Retinal pigment epithelial cell (primary cell): Measurements from ENCODE around the gene KRTAP5-3.
A peak's percentile ranks its signal among the peaks of the same experiment; 100 is the strongest.

Source experiments
- DNase-seq: peaks from one replicate; pipeline ENCODE4 v3.0.0-alpha.2; 2010; ENCODE audit warnings: low read depth
- H3K4me3 ChIP-seq: 2 replicates; pipeline ENCODE4 v1.5.1; 2011; ENCODE audit warnings: mild to moderate bottlenecking, low read length, control low read depth, moderate library complexity
- CTCF ChIP-seq: conservative IDR thresholded peaks from 2 replicates; pipeline ENCODE4 v1.5.1; 2011; ENCODE audit warnings: low read depth, low read length, control low read depth, inconsistent platforms

Gene KRTAP5-3

DNA sequence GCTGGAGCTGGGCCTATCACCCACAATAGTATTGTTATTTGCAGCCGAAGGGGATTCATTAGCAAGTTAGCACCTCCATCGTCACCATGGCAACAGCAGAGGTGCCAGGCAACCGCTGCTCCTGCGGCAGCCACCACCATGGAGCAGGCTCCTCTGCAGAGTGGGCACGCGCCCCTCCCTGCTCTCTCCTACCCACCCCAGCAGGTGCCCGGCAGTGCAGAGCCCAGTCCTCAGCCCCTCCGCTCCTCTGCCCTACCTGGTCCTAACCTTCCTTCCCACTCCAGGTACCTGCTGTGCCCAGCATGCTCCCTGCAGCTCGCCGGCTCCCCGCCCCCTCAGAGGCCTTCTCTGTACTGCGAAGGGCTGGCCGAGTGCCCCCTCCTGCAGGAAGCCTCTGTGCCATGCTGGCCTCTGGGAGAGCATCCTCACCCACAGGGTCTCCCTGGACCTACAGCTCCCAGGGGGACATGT lies 39.8 kb downstream of the KRTAP5-3 start:
- no peak overlapping the region for H3K4me3 ChIP-seq
- TF ChIP-seq CTCF: no peak
- no peak for DNase-seq

DNA sequence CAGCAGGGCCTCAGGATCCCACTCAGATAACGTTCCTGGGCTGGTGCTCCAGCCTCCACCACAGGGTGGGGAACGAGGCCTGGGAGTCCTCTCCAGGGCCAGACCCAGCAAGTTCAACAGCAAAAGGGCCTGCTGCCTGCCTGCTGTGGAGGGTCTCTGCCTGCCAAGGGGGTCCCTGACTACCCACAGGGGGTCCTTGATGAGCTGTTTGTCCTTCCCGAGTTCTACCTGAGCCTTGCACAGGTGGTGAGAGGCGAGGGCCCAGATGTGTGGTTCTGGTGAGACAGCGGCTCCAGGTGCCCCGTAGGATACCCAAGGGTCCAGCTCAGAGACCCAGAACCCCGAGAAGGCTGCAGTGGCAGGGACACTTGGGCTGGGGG lies 40.6 kb downstream of the KRTAP5-3 start:
- no peak for DNase-seq
- no peak for TF ChIP-seq CTCF

DNA sequence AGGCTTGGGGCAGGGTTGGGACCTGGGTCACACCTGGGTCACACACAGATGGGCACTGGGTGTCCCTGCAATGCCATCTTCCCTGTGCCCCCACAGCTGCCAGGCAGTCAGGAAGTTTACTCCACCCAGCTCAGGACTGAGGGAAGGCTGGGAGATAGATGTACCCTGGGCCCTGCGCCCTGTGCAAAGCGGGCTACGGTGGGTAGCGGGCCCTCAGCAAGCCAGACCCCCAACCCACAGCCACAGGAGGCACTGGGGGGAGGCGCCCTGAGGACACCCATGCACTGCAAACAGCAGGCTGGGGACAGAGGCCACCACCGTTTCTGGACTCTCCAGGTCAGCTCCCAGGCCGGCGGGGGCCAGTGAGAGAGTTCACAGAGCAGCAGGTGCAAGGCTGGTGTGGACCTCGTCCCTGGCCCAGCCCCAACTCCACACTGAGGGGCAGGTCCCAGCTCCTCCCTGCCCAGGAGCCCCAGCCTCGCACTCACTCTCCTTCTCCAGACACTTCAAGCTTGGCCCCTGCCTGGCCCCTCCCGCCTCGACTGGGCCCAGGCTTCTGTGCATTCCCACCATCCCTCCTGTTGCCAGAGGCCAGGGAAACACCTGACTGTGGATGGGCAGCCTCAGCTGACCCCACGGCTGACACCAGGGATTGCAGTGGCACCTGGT lies 41.1 kb downstream of the KRTAP5-3 start:
- no peak overlapping the region for H3K4me3 ChIP-seq
- TF ChIP-seq CTCF: no peak
- DNase-seq: no peak

More for the DNA sequence above, 40.6 kb downstream of the KRTAP5-3 start:
- H3K4me3 ChIP-seq: no peak overlapping the region

DNA sequence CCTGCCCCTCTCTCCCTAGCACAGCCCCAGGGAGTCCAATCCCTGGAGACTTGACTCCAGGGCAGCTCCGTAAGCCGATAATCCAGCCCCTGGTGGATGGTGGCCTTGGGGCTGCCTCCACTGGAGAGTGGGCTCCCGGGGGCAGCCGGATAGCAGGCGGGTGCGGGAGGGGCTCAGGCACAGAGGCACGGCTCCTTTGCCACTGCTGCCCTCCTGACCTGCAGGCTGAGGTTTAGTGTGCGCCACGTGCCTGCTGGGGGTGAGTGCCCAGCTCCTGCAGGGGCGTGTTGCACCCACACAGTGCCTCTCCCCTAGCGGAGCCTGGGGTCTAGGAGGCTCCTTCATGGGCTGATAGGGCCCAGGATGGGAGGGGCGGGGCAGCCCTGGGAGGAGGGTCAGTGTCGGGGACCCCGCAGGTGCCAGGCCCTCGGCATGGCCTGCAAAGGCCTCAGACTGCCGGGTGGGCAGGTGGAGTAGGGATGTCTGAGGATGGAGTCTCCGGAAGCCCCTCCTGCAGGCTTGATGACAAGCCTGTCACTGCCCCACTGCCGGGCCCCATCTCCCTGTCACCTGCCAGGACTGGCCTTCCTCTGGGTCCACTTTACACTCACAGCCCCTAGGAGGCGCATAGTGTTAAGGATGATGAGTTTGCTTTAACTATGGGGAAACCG lies 41.7 kb downstream of the KRTAP5-3 start:
- DNase-seq: no peak

GRCh38 chr11:1565904-1566247 lies 42.4 kb downstream of the KRTAP5-3 start:
- no peak overlapping the region for H3K4me3 ChIP-seq
- no peak for DNase-seq
- TF ChIP-seq CTCF: no peak

More for the DNA sequence above, 41.7 kb downstream of the KRTAP5-3 start:
- TF ChIP-seq CTCF: peak; percentile 29
- no peak overlapping the region for H3K4me3 ChIP-seq

- DNase-seq: no peak
- no peak for TF ChIP-seq CTCF
- H3K4me3 ChIP-seq: no peak overlapping the region
These were observed 42.9 kb downstream of the KRTAP5-3 start for GRCh38 chr11:1565173-1565903.
